Measurements from ENCODE around the gene SHISAL1.

GRCh38 chr22:44205516-44206329 lies 107.0 kb downstream of the SHISAL1 start:
- TF ChIP-seq, protein P1, sequence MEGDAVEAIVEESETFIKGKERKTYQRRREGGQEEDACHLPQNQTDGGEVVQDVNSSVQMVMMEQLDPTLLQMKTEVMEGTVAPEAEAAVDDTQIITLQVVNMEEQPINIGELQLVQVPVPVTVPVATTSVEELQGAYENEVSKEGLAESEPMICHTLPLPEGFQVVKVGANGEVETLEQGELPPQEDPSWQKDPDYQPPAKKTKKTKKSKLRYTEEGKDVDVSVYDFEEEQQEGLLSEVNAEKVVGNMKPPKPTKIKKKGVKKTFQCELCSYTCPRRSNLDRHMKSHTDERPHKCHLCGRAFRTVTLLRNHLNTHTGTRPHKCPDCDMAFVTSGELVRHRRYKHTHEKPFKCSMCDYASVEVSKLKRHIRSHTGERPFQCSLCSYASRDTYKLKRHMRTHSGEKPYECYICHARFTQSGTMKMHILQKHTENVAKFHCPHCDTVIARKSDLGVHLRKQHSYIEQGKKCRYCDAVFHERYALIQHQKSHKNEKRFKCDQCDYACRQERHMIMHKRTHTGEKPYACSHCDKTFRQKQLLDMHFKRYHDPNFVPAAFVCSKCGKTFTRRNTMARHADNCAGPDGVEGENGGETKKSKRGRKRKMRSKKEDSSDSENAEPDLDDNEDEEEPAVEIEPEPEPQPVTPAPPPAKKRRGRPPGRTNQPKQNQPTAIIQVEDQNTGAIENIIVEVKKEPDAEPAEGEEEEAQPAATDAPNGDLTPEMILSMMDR (IDR thresholded peaks at IDR 0.05) = no peak
- TF ChIP-seq ZFX (IDR thresholded peaks at IDR 0.05; ENCODE audit: borderline replicate concordance) = no peak

Data from 22Rv1 (cell line).